Kidney epithelial cell (primary cell): ENCODE data around the gene RBMS1. TPM values are rescaled to one million over a fixed set of nuclear protein-coding genes. Genes with fewer than 3 reads are reported as not detected.

Source experiments
- DNase-seq: peaks from one replicate; pipeline ENCODE4 v3.0.0-alpha.2; 2010; ENCODE audit warnings: low read depth
- H3K27me3 ChIP-seq: 2 replicates; pipeline ENCODE4 v1.6.0; 2011; ENCODE audit warnings: low read length; ENCODE audit not compliant: control insufficient read depth, insufficient read depth
- H3K36me3 ChIP-seq: 2 replicates; pipeline ENCODE4 v1.5.1; 2011; ENCODE audit warnings: low read length; ENCODE audit not compliant: control insufficient read depth, insufficient read depth
- H3K4me3 ChIP-seq: 2 replicates; pipeline ENCODE4 v1.5.1; 2011; ENCODE audit warnings: low read depth, mild to moderate bottlenecking, control low read depth, low read length
- CTCF ChIP-seq: IDR thresholded peaks from 2 replicates; pipeline ENCODE4 v1.5.1; 2011; ENCODE audit warnings: mild to moderate bottlenecking, moderate library complexity, low read length, control low read depth, inconsistent platforms; ENCODE audit not compliant: insufficient read depth, poor library complexity, severe bottlenecking
- total RNA-seq: library from RNA; depleted of rRNA; stranded (reverse); fragments of >200 nt; gene quantifications from 2 replicates; pipeline ENCODE4 v1.2.3, GENCODE V29; 2015

Gene RBMS1
- total RNA-seq, 1 donor from 2014 or later = 52.5 TPM

- no peak for DNase-seq
- no peak for TF ChIP-seq CTCF
- Histone ChIP-seq H3K36me3 (no peaks in the 10 kb centered on the region), H3K27me3 (no peaks in the 10 kb centered on the region), H3K4me3 (no peak overlapping the region)
Observed at GRCh38 chr2:160269365-160269764, 224.2 kb downstream of the RBMS1 start.

- H3K27me3 ChIP-seq = no peaks in the 10 kb centered on the region
- no peaks in the 10 kb centered on the region for H3K36me3 ChIP-seq
- H3K4me3 ChIP-seq = no peak overlapping the region
- DNase-seq = no peak
- no peak for TF ChIP-seq CTCF
Observed at GRCh38 chr2:160268151-160268781, 225.3 kb downstream of the RBMS1 start.

GRCh38 chr2:160267692-160268091, 225.9 kb downstream of the RBMS1 start:
- Histone ChIP-seq H3K36me3 (no peaks in the 10 kb centered on the region), H3K27me3 (no peaks in the 10 kb centered on the region), H3K4me3 (no peak overlapping the region)
- DNase-seq = no peak
- no peak for TF ChIP-seq CTCF

- H3K4me3 ChIP-seq = no peak overlapping the region
- H3K27me3 ChIP-seq = no peaks in the 10 kb centered on the region
- TF ChIP-seq CTCF = no peak
- no peaks in the 10 kb centered on the region for H3K36me3 ChIP-seq
- DNase-seq = no peak
Observed at GRCh38 chr2:160267022-160267421, 226.6 kb downstream of the RBMS1 start.

- no peaks in the 10 kb centered on the region for H3K27me3 ChIP-seq
- H3K36me3 ChIP-seq = no peaks in the 10 kb centered on the region
- no peak for TF ChIP-seq CTCF
- H3K4me3 ChIP-seq = no peak overlapping the region
- no peak for DNase-seq
Observed at GRCh38 chr2:160266037-160266551, 227.5 kb downstream of the RBMS1 start.

- H3K4me3 ChIP-seq = no peak overlapping the region
- TF ChIP-seq CTCF = no peak
- H3K36me3 ChIP-seq = no peaks in the 10 kb centered on the region
- no peaks in the 10 kb centered on the region for H3K27me3 ChIP-seq
- no peak for DNase-seq
Observed at GRCh38 chr2:160264308-160264707, 229.3 kb downstream of the RBMS1 start.
